GM10266 (cell line): Measurements from ENCODE around the gene COL9A1.
A peak's percentile ranks its signal among the peaks of the same experiment; 100 is the strongest.
"Not testable (repeated sequence)": the region's sequence is repeated elsewhere in the genome, so short reads cannot be mapped to it uniquely, and the experiment has no call there.

Experiments used
- DNase-seq: peaks from one replicate; pipeline ENCODE4 v3.0.0; 2012; ENCODE audit errors: extremely low spot score
- CTCF ChIP-seq: IDR thresholded peaks from 2 replicates; pipeline ENCODE4 v1.5.1; 2012; ENCODE audit warnings: mild to moderate bottlenecking, low read depth; ENCODE audit not compliant: control insufficient read depth, insufficient read depth; ENCODE audit errors: missing control alignments

Gene COL9A1

GRCh38 chr6:70310063-70310694 is 7.3 kb upstream of the COL9A1 start:
- DNase-seq: no peak
- peak; percentile 64 for TF ChIP-seq CTCF

- DNase-seq: no peak
- no peak for TF ChIP-seq CTCF
These were observed 6.4 kb upstream of the COL9A1 start for GRCh38 chr6:70309243-70309642.

- not testable (repeated sequence) for DNase-seq
These were observed 5.3 kb upstream of the COL9A1 start for GRCh38 chr6:70308142-70308541.

- no peak for TF ChIP-seq CTCF
- DNase-seq: no peak
These were observed 4.1 kb upstream of the COL9A1 start for GRCh38 chr6:70307008-70307407.

- DNase-seq: no peak
- no peak for TF ChIP-seq CTCF
These were observed 1.7 kb upstream of the COL9A1 start for GRCh38 chr6:70304616-70305015.

GRCh38 chr6:70299456-70299855 is 3.4 kb downstream of the COL9A1 start:
- no peak for DNase-seq

GRCh38 chr6:70298068-70298467 is 4.8 kb downstream of the COL9A1 start:
- no peak for DNase-seq
- TF ChIP-seq CTCF: no peak

More at GRCh38 chr6:70299456-70299855, 3.4 kb downstream of the COL9A1 start:
- TF ChIP-seq CTCF: no peak

- no peak for DNase-seq
These were observed 10.7 kb downstream of the COL9A1 start for GRCh38 chr6:70292193-70292592.

More at GRCh38 chr6:70292193-70292592, 10.7 kb downstream of the COL9A1 start:
- no peak for TF ChIP-seq CTCF
